D721Med (cell line): ENCODE data around the gene DHDH.

Experiments used
- DNase-seq: peaks from one replicate; pipeline ENCODE4 v3.0.0; 2011; ENCODE audit warnings: low spot score; ENCODE audit not compliant: insufficient read length
- FAIRE-seq: peaks from 2 replicates; lab custom pipeline; 2011; peaks lifted over from hg19 to GRCh38; lab: Jason Lieb, UNC
- TF ChIP-seq, protein P1 (sequence below): IDR thresholded peaks from 2 replicates; pipeline ENCODE4 v1.5.1; 2012; ENCODE audit warnings: mild to moderate bottlenecking, control low read depth; ENCODE audit not compliant: insufficient read depth; ENCODE audit errors: missing control alignments

The DHDH gene

DNA sequence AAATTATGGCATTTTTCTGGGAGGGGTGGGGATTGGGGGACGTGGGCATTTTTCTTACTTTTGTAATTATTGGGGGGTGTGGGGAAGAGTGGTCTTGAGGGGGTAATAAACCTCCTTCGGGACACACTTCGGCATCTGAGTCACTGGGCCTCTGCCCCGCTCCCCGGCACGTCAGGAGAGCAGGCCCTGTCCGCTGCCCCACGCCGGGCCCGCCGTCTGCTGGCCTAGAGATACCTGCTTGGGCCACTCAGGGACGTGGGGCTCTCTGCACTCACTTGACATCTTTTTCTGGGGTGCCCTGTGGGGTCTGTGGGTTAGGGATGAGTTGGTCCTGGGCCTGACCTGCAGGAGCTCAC is 28.2 kb downstream of the DHDH start:
- TF ChIP-seq, protein P1, sequence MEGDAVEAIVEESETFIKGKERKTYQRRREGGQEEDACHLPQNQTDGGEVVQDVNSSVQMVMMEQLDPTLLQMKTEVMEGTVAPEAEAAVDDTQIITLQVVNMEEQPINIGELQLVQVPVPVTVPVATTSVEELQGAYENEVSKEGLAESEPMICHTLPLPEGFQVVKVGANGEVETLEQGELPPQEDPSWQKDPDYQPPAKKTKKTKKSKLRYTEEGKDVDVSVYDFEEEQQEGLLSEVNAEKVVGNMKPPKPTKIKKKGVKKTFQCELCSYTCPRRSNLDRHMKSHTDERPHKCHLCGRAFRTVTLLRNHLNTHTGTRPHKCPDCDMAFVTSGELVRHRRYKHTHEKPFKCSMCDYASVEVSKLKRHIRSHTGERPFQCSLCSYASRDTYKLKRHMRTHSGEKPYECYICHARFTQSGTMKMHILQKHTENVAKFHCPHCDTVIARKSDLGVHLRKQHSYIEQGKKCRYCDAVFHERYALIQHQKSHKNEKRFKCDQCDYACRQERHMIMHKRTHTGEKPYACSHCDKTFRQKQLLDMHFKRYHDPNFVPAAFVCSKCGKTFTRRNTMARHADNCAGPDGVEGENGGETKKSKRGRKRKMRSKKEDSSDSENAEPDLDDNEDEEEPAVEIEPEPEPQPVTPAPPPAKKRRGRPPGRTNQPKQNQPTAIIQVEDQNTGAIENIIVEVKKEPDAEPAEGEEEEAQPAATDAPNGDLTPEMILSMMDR, result no peak
- no peak for FAIRE-seq

DNA sequence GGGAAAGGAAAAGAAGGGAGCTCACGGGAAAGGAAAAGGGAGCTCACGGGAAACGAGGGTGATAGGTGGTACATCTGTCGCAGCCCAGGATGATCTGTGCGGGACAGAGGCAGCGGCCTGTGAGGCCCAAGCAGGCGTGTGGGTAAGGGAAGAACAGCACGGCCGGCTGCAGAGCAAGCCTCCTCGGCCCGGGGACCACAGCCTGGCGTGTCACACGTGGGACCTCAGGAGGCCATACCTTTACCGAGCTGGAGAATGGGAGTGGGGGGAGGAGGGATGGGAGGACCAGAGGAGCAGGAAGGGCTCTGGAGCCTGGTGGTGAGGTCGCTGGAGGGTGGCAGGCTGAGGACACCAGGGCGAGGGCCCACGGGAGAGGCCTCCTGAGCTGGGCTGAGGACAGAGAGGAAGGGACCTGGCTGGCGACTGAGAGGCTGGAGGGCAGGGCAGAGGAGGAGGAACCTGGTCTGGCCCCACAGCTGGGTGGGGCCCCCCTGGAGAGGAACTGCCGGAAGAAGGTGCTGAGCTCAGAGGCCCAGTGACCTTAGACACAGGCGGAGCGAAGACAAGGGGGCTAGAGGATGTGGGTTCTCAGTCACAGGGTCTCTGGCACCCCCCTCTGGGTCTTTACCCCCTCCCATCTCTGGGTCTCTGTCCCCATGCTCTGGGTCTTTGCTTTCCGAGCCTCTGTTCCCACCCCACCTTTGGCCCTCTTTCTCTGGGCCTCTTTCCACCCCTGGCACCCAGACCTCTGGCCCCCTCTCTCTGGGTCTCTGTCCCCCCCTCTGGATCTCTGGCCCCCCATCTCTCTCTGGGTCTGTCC is 28.7 kb downstream of the DHDH start:
- DNase-seq (no peak), FAIRE-seq (no peak)
- TF ChIP-seq, protein P1, result no peak

More for the DNA sequence above, 28.2 kb downstream of the DHDH start:
- DNase-seq, result no peak

DNA sequence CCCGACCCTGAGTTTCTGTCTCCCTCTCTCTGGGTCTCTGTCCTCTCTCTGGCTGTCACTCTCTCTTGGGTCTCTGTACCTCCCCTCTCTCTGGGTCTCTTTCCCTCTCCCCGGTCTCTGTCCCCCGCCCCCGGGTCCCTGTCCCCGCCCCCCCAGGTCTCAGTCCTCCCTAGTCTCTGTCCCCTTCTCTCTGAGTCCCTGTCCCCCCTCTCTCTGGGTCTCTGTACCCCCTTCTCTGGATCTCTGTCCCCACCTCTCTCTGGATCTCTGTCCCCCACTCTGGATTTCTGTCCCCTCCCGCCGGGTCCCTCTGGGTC is 29.3 kb downstream of the DHDH start:
- TF ChIP-seq, protein P1, result no peak
- FAIRE-seq, result no peak
- no peak for DNase-seq

DNA sequence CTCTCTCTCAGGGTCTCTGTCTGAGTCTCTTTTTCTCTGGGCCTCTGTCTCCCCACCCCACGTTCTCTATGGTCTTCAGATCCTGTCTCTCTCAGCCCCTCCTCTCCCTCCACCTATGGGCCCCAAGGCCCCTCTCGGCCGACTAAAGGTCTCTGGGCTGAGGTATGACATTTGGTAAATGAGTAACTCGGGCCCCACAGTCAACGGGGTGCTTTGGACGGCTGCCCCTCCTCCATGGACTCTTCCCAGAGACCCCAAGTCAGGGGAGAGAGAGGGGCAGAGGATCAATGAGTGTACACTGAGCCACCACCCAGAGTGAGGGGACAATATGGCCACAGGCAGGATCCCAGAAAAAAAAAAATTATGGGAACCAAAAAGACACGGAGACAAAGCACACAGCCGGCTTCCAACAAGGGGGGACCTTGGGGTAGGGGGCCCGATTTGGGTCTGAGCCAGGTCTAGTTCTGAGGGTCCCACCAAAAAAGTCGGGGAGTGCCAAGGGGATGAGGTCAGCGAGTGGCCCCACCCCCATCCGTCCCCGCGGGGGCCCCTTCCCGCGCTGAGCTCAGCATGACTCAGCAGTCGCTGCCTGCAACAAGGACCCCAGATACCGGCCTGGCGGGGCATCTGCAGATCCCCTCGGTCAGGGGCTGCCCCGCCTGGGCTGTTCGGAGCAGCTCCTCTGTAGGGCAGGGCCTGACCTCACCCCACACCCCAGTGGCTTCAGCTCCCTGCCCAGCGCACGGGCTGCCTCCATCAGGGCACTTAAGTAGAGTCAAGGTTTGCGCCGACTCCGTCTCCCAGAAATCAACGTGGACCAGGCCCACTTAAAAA is 30.1 kb downstream of the DHDH start:
- DNase-seq, result no peak
- TF ChIP-seq, protein P1, result no peak
- no peak for FAIRE-seq

DNA sequence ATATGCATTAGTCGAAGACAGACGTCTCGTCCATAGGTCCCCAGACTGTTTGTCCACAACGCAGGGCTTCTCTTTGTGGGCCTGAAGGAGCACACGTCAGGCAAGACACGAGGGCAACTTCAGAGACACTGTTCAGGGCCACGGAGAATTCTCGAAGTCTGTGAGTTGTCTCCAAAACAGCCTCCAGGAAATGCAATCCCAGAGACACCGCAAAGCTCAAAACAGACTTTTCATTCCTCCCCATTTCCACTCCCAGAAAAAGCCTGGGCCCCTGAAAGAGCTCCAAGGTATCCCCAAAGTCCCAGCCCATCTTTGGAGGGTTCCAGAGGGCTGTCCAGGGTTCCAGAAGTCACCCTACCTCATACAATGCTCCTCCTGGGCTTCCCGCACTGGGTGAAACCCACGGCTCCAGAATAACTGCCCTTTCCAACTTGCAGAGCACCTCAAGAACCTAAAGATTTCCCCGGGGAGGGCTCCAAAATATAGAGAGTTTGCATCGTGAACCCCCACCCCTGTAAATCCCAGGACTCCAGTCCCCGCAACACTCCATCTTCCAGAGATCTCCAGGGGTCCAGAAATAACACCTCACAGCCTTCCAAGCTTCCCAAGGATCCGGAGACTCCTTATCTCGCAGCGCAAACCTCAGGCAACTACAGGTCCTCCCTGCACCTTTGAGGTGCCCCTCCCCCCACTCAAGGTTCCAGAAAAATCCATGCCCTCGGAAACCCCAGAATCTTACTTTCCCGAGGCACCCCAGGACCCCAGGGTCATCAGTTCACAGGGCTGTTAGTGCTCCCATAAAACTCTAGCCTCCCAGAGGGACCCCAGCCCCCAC is 30.9 kb downstream of the DHDH start:
- no peak for FAIRE-seq

DNA sequence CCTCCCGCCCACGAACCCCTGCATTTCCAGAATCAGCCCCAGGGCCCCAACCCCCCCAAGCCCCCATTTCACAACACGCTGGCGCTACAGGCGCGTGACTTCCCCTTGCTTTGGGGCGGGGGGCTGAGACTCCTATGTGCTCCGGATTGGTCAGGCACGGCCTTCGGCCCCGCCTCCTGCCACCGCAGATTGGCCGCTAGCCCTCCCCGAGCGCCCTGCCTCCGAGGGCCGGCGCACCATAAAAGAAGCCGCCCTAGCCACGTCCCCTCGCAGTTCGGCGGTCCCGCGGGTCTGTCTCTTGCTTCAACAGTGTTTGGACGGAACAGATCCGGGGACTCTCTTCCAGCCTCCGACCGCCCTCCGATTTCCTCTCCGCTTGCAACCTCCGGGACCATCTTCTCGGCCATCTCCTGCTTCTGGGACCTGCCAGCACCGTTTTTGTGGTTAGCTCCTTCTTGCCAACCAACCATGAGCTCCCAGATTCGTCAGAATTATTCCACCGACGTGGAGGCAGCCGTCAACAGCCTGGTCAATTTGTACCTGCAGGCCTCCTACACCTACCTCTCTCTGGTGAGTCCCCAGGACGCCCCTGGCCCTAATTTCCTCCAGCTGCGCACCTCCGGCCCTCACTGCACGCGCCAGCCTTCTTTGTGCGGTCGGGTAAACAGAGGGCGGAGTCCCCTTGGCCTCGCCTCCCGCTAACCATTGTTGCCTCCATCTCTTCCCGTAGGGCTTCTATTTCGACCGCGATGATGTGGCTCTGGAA is 31.7 kb downstream of the DHDH start, which contains the start of gene FTL:
TSS of gene FTL (plus strand) at position 270 of the 766 bp plus-strand sequence. CDS start at position 469, 199 bp downstream.
- peak; percentile 98 for DNase-seq
- FAIRE-seq, result no peak
- TF ChIP-seq, protein P1, result no peak

More for the DNA sequence above, 30.9 kb downstream of the DHDH start:
- TF ChIP-seq, protein P1, result no peak
- no peak for DNase-seq
